Measurements from ENCODE around the gene PIM3. TPM values are rescaled to one million over a fixed set of nuclear protein-coding genes. Genes with fewer than 3 reads are reported as not detected.

Gene PIM3
- total RNA-seq, 1 donor from 2014 or later: 119 TPM

- no peak for DNase-seq
- intact Hi-C loops (cut with DNase I): no loop called here
These were observed 802 bp upstream of the PIM3 start for GRCh38 chr22:49959782-49960158.

GRCh38 chr22:49961005-49961600 lies 531 bp downstream of the PIM3 start:
- Histone ChIP-seq H3K4me1 (peaks cover 61% of the 10 kb centered on the region), H3K36me3 (peaks cover 36% of the 10 kb centered on the region), H3K9me3 (no peaks in the 10 kb centered on the region), H3K27me3 (no peaks in the 10 kb centered on the region), H3K27ac (peak overlapping the region; percentile 87), H3K4me3 (peak overlapping the region; percentile 93)
- ATAC-seq: no peak
- DNase-seq: peak; percentile 81
- TF ChIP-seq CTCF (IDR thresholded peaks at IDR 0.05): no peak
- intact Hi-C loops (cut with DNase I): no loop called here

More at GRCh38 chr22:49959782-49960158, 802 bp upstream of the PIM3 start:
- Histone ChIP-seq H3K4me1 (peaks cover 61% of the 10 kb centered on the region), H3K9me3 (no peaks in the 10 kb centered on the region), H3K4me3 (peak overlapping the region; percentile 93), H3K36me3 (peaks cover 31% of the 10 kb centered on the region), H3K27me3 (no peaks in the 10 kb centered on the region), H3K27ac (peak overlapping the region; percentile 90)
- peak; percentile 33 for ATAC-seq
- TF ChIP-seq CTCF (IDR thresholded peaks at IDR 0.05): no peak

- peaks cover 61% of the 10 kb centered on the region for H3K4me1 ChIP-seq
- peak overlapping the region; percentile 87 for H3K27ac ChIP-seq
- DNase-seq (no peak), ATAC-seq (no peak)
- H3K9me3 ChIP-seq: no peaks in the 10 kb centered on the region
- no peak for TF ChIP-seq CTCF (IDR thresholded peaks at IDR 0.05)
- peak overlapping the region; percentile 93 for H3K4me3 ChIP-seq
- H3K36me3 ChIP-seq: peaks cover 36% of the 10 kb centered on the region
- no peaks in the 10 kb centered on the region for H3K27me3 ChIP-seq
- intact Hi-C loops (cut with DNase I): no loop called here
These were observed 1.0 kb downstream of the PIM3 start for GRCh38 chr22:49961601-49962011.

GRCh38 chr22:49962012-49962750 lies 1.6 kb downstream of the PIM3 start:
- peak; percentile 35 for ATAC-seq
- intact Hi-C loops (cut with DNase I): no loop called here
- Histone ChIP-seq H3K9me3 (no peaks in the 10 kb centered on the region), H3K36me3 (peaks cover 36% of the 10 kb centered on the region), H3K27ac (peak overlapping the region; percentile 87), H3K4me1 (peaks cover 63% of the 10 kb centered on the region), H3K4me3 (peak overlapping the region; percentile 93), H3K27me3 (no peaks in the 10 kb centered on the region)
- no peak for TF ChIP-seq CTCF (IDR thresholded peaks at IDR 0.05)
- DNase-seq: peak; percentile 93

GRCh38 chr22:49962751-49963646 lies 2.4 kb downstream of the PIM3 start:
- ATAC-seq: no peak
- H3K27ac ChIP-seq: peak overlapping the region; percentile 87
- H3K4me3 ChIP-seq: peak overlapping the region; percentile 93
- H3K36me3 ChIP-seq: peaks cover 36% of the 10 kb centered on the region
- no peaks in the 10 kb centered on the region for H3K27me3 ChIP-seq
- H3K4me1 ChIP-seq: peaks cover 71% of the 10 kb centered on the region
- peak; percentile 74 for DNase-seq
- TF ChIP-seq CTCF (IDR thresholded peaks at IDR 0.05): no peak
- intact Hi-C loops (cut with DNase I): no loop called here
- no peaks in the 10 kb centered on the region for H3K9me3 ChIP-seq

All from upper lobe of right lung (tissue), 1 donor.